Mesenchymal stem cell (in vitro differentiated cells and primary cell): Measurements from ENCODE around the gene CXCL17.

Experiments
- DNase-seq: peaks from one replicate; pipeline ENCODE4 v3.0.0-alpha.2; 2013
- H2AFZ ChIP-seq: one replicate; pipeline ENCODE4 v1.6.1; 2013; ENCODE audit warnings: low read depth, mild to moderate bottlenecking, control low read depth, inconsistent platforms, low read length, moderate library complexity
- H2AK5ac ChIP-seq: 2 replicates; pipeline ENCODE4 v1.6.1; 2013; ENCODE audit warnings: low read length, moderate library complexity, mild to moderate bottlenecking, inconsistent platforms; ENCODE audit not compliant: severe bottlenecking
- H2BK120ac ChIP-seq: one replicate; pipeline ENCODE4 v1.6.1; 2013; ENCODE audit warnings: low read depth, mild to moderate bottlenecking, inconsistent platforms, low read length, moderate library complexity
- H2BK12ac ChIP-seq, 2 experiments: one replicate each; pipeline ENCODE4 v1.6.1; 2013; ENCODE audit warnings: inconsistent platforms in 2 of 2, low read length in 2 of 2, mild to moderate bottlenecking in 2 of 2, moderate library complexity in 2 of 2, control low read depth in 1 of 2
- H2BK15ac ChIP-seq: one replicate; pipeline ENCODE4 v1.6.1; 2013; ENCODE audit warnings: mild to moderate bottlenecking, low read depth, inconsistent platforms; ENCODE audit not compliant: poor library complexity, severe bottlenecking
- H2BK5ac ChIP-seq: 2 replicates; pipeline ENCODE4 v1.6.1; 2013; ENCODE audit warnings: low read depth, mild to moderate bottlenecking, low read length, control low read depth, inconsistent platforms; ENCODE audit not compliant: poor library complexity, severe bottlenecking
- H3K14ac ChIP-seq, 2 experiments: one replicate each; pipeline ENCODE4 v1.6.1; 2013; ENCODE audit warnings: inconsistent platforms in 2 of 2, low read length in 2 of 2, control low read depth in 1 of 2, mild to moderate bottlenecking in 1 of 2, moderate library complexity in 1 of 2
- H3K18ac ChIP-seq, 2 experiments: one replicate each; pipeline ENCODE4 v1.6.1; 2013; ENCODE audit warnings: inconsistent platforms in 2 of 2, low read length in 2 of 2, control low read depth in 1 of 2, low read depth in 1 of 2, mild to moderate bottlenecking in 1 of 2
- H3K23ac ChIP-seq, 2 experiments: one replicate each; pipeline ENCODE4 v1.6.1; 2013; ENCODE audit warnings: inconsistent platforms in 2 of 2, low read length in 2 of 2, mild to moderate bottlenecking in 2 of 2, moderate library complexity in 2 of 2, control low read depth in 1 of 2
- H3K27ac ChIP-seq: 2 replicates; pipeline ENCODE4 v1.5.1; 2013; ENCODE audit warnings: mild to moderate bottlenecking, moderate library complexity, low read length, control low read depth, inconsistent platforms; ENCODE audit not compliant: poor library complexity, severe bottlenecking
- H3K27me3 ChIP-seq, 2 experiments: 2 replicates each; pipeline versions ENCODE4 v1.6.1 to v1.7.0; 2013; ENCODE audit warnings: low read length in 2 of 2, mild to moderate bottlenecking in 2 of 2, moderate library complexity in 2 of 2, control low read depth in 1 of 2, inconsistent platforms in 1 of 2; ENCODE audit not compliant: control insufficient read depth in 1 of 2, insufficient read depth in 1 of 2
- H3K36me3 ChIP-seq, 2 experiments: 2 replicates each; pipeline versions ENCODE4 v1.6.1 to v1.7.0; 2013; ENCODE audit warnings: low read length in 2 of 2, control low read depth in 1 of 2, inconsistent platforms in 1 of 2, low read depth in 1 of 2, mild to moderate bottlenecking in 1 of 2; ENCODE audit not compliant: insufficient read depth in 2 of 2, control insufficient read depth in 1 of 2
- H3K4ac ChIP-seq, 2 experiments: one replicate each; pipeline ENCODE4 v1.6.1; 2013; ENCODE audit warnings: inconsistent platforms in 2 of 2, low read length in 2 of 2, mild to moderate bottlenecking in 2 of 2, moderate library complexity in 2 of 2, control low read depth in 1 of 2, low read depth in 1 of 2
- H3K4me1 ChIP-seq: 2 replicates; pipeline ENCODE4 v1.6.1; 2013; ENCODE audit warnings: low read depth, low read length, control low read depth; ENCODE audit not compliant: control insufficient read depth, insufficient read depth
- H3K4me2 ChIP-seq: 2 replicates; pipeline ENCODE4 v1.6.1; 2013; ENCODE audit warnings: low read length, mild to moderate bottlenecking, inconsistent platforms; ENCODE audit not compliant: poor library complexity, severe bottlenecking
- H3K4me3 ChIP-seq, 2 experiments: 2 replicates each; pipeline versions ENCODE4 v1.5.1 to v1.7.0; 2013; ENCODE audit warnings: low read length in 2 of 2, mild to moderate bottlenecking in 2 of 2, control low read depth in 1 of 2, low read depth in 1 of 2; ENCODE audit not compliant: insufficient read depth in 1 of 2
- H3K79me1 ChIP-seq: replicated peaks from 2 replicates; pipeline ENCODE4 v1.6.1; 2013; ENCODE audit warnings: mild to moderate bottlenecking, control low read depth, low read length, inconsistent platforms; ENCODE audit not compliant: poor library complexity, severe bottlenecking
- H3K9ac ChIP-seq: 2 replicates; pipeline ENCODE4 v1.7.0; 2013; ENCODE audit warnings: mild to moderate bottlenecking, low read length, moderate library complexity
- H3K9me3 ChIP-seq: 2 replicates; pipeline ENCODE4 v1.7.0; 2013; ENCODE audit warnings: mild to moderate bottlenecking, low read length; ENCODE audit not compliant: control insufficient read depth
- H4K8ac ChIP-seq: one replicate; pipeline ENCODE4 v1.6.1; 2013; ENCODE audit warnings: inconsistent platforms, mild to moderate bottlenecking, low read length, moderate library complexity
- H4K91ac ChIP-seq: one replicate; pipeline ENCODE4 v1.6.1; 2013; ENCODE audit warnings: mild to moderate bottlenecking, low read length, inconsistent platforms
- WGBS: methylation state at CpG from one replicate; pipeline ENCODE4 v1.1.7; 2013; ENCODE audit warnings: mixed read lengths; 5-methylcytosine and 5-hydroxymethylcytosine counted together

Gene CXCL17

DNA sequence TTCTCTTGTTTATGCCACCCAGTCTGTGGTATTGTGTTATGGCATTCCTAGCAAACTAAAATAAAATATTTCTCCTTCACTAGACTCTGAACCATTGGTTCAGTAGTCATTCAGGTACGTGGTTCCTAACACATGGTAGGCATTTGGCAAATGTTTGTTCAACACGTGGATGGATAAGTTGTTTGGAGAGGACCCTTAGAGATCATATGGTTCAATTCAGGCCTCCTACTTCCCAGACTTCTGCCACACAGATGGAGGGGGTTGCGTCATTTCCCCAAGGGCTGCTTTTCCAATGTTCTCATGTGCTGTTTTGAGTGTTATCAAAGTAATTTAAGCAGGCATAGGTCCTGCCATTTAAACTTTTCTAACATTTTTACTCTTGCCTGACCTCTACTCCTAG lies 6.7 kb downstream of the CXCL17 start:
- Histone ChIP-seq H2BK5ac (no peak overlapping the region), H3K14ac (no peak overlapping the region), H3K36me3 (no peaks in the 10 kb centered on the region), H2BK12ac (no peak overlapping the region), H3K4me2 (no peak overlapping the region), H2AFZ (no peak overlapping the region), H3K9ac (peak overlapping the region; percentile 11), H3K18ac (no peak overlapping the region), H3K27ac (no peak overlapping the region), H4K8ac (no peak overlapping the region), H3K4ac (no peak overlapping the region), H3K4me1 (peaks cover 4% of the 10 kb centered on the region), H3K27me3 (peaks cover 5 to 6% of the 10 kb centered on the region in 2 experiments), H3K4me3 (no peak overlapping the region), H3K9me3 (no peaks in the 10 kb centered on the region), H2BK120ac (no peak overlapping the region), H4K91ac (no peak overlapping the region), H3K23ac (no peak overlapping the region), H3K79me1 (no peaks in the 10 kb centered on the region), H2BK15ac (no peak overlapping the region), H2AK5ac (no peak overlapping the region)
- 46% methylated on average over 2 of the region's 3 CpGs for WGBS
- no peak for DNase-seq

DNA sequence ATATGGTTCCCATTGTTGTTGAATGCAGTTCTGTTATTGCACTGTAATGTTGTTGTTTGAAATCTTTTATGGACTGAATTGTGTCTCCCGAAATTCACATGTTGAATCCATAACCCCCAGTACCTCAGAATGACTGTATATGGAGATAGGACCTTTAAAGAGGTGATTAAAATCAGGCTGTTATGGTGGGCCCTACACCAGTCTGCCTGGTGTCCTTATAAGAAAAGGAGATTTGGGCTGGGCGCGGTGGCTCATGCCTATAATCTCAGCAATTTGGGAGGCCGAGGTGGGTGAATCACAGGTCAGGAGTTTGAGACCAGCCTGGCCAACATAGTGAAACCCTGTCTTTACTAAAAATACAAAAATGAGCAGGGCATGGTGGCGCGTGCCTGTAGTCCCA lies 7.4 kb downstream of the CXCL17 start:
- Histone ChIP-seq H3K36me3 (no peaks in the 10 kb centered on the region), H3K27ac (no peak overlapping the region), H3K4ac (no peak overlapping the region), H3K4me1 (peaks cover 4% of the 10 kb centered on the region), H2BK120ac (no peak overlapping the region), H4K8ac (no peak overlapping the region), H3K23ac (no peak overlapping the region), H3K4me3 (no peak overlapping the region), H2BK12ac (no peak overlapping the region), H4K91ac (no peak overlapping the region), H3K9ac (no peak overlapping the region), H3K27me3 (no peaks in the 10 kb centered on the region), H3K79me1 (no peaks in the 10 kb centered on the region), H2AK5ac (no peak overlapping the region), H3K4me2 (no peak overlapping the region), H2BK5ac (no peak overlapping the region), H3K9me3 (no peaks in the 10 kb centered on the region), H3K14ac (no peak overlapping the region), H2BK15ac (no peak overlapping the region), H3K18ac (no peak overlapping the region), H2AFZ (no peak overlapping the region)
- 99% methylated on average over 5 of the region's 6 CpGs for WGBS
- no peak for DNase-seq

DNA sequence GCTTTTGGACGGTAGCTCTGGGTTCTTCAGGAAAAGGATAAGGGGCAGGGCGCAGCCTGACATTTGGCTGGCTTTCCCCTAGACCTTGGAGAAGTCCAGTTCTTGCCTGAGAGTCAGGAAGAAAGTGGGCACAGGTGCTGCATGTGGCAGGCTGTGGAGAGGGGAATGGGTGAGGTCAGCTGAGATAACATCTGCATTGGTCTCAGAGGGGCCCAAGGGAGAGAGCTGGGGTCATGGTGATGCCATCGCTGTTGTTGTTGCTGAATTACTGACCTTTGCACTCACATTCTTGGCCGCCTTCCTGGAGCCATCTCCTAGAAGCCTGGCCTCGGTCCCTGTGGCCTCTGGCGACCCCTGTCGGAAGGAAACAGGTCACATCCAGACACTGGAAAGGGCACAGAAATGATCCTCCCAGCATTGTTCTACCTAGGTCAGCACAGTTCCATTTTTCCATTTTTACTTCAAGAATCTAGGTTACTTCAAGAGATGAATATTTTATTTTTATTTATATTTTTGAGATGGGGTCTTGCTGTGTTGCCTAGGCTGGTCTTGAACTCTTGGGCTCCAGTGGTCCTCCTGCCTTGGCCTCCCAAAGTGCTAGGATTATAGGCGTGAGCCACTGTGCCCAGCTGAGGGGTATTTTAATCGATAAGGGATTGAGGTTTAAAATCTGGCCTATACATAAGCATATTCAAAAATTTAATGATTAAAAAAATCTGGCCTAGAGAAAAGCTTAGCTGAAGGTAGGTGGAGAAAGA lies 9.1 kb downstream of the CXCL17 start:
- Histone ChIP-seq H2AFZ (no peak overlapping the region), H3K14ac (no peak overlapping the region), H3K36me3 (no peaks in the 10 kb centered on the region), H2BK5ac (no peak overlapping the region), H3K79me1 (no peaks in the 10 kb centered on the region), H3K4me3 (peak overlapping the region in 1 of 2 experiments; percentile 38), H3K9me3 (no peaks in the 10 kb centered on the region), H2BK120ac (no peak overlapping the region), H3K18ac (no peak overlapping the region), H3K27me3 (no peaks in the 10 kb centered on the region), H2AK5ac (no peak overlapping the region), H3K4ac (no peak overlapping the region), H3K4me1 (peaks cover 4% of the 10 kb centered on the region), H3K23ac (no peak overlapping the region), H3K9ac (no peak overlapping the region), H2BK15ac (no peak overlapping the region), H2BK12ac (no peak overlapping the region), H3K27ac (no peak overlapping the region), H4K91ac (no peak overlapping the region), H3K4me2 (no peak overlapping the region), H4K8ac (no peak overlapping the region)
- WGBS, result 20% methylated on average over 7 of the region's 9 CpGs
- DNase-seq, result peak; percentile 50

DNA sequence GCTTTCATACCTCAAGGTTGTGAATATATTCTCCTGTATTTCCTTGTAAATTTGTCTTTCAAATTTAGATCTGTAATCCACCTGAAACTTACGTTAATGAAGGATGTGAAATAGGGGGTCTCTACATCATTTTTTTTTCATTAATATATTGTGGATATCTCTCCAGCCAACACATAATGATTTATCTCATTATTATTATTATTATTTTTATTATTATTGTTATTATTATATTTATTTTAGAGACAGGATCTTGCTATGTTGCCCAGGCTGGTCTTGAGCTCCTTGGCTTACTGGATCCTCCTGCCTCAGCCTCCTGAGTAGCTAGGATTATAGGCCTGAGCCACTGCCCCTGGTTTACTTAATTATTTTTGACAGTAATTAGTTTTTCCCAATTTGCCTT lies 11.3 kb downstream of the CXCL17 start:
- H3K27me3 ChIP-seq, result peaks cover 0 to 2% of the 10 kb centered on the region in 2 experiments
- H3K27ac ChIP-seq, result no peak overlapping the region
- no peak overlapping the region for H4K91ac ChIP-seq
- DNase-seq, result no peak
- no peak overlapping the region for H3K9ac ChIP-seq
- H3K4me2 ChIP-seq, result no peak overlapping the region
- peaks cover 4% of the 10 kb centered on the region for H3K4me1 ChIP-seq
- no peak overlapping the region for H3K4ac ChIP-seq
- no peak overlapping the region for H2BK120ac ChIP-seq
- no peaks in the 10 kb centered on the region for H3K9me3 ChIP-seq
- no peak overlapping the region for H2BK12ac ChIP-seq
- no peak overlapping the region for H2BK15ac ChIP-seq
- no peak overlapping the region for H3K18ac ChIP-seq
- H3K79me1 ChIP-seq, result no peaks in the 10 kb centered on the region
- no peak overlapping the region for H2BK5ac ChIP-seq
- H4K8ac ChIP-seq, result no peak overlapping the region
- no CpG with 5 or more reads among the region's 1 CpG for WGBS
- no peaks in the 10 kb centered on the region for H3K36me3 ChIP-seq
- H2AFZ ChIP-seq, result no peak overlapping the region
- no peak overlapping the region for H3K23ac ChIP-seq
- no peak overlapping the region for H3K4me3 ChIP-seq
- H3K14ac ChIP-seq, result no peak overlapping the region
- H2AK5ac ChIP-seq, result no peak overlapping the region
